HG03558 (cell line): ENCODE results near the gene AMT.
"Not testable (repeated sequence)": the region's sequence is repeated elsewhere in the genome, so short reads cannot be mapped to it uniquely, and the experiment has no call there.

Source experiments
- ATAC-seq: cut with Tn5 transposase; IDR thresholded peaks from one replicate; pipeline ENCODE4 v1.9.1; 2021; ENCODE audit warnings: moderate number of reproducible peaks; ENCODE audit not compliant: unreplicated experiment; ENCODE audit errors: extremely low read depth

AMT gene

GRCh38 chr3:49428752-49429080 is 6.4 kb upstream of the AMT start:
- no peak for ATAC-seq

- no peak for ATAC-seq
Observed at GRCh38 chr3:49427586-49427985, 5.3 kb upstream of the AMT start.

- ATAC-seq = no peak
Observed at GRCh38 chr3:49424816-49425215, 2.5 kb upstream of the AMT start.

DNA sequence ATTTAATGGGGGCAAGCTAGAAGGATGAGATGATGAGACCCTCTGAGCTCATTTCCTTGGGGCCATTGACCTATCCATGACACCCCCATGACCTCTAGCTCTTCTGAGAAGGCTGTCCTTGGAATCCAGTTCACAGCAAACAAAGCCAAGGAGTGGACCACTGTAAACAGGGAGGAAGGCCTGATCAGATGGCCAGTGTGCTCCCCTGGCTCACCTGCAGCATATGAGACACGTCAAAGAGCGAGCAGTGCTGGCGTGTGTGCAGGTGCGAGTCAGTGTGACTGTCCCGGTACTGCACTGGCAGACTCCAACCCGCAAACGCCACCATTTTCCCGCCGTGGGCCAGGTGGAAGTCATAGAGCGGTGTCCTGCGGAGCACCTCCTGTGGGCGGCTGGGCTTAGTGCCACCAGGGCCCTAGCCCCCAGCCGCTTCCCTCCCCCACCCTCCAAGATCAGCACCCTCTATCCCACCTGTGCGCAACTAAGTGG is 339 bp downstream of the AMT start:
- ATAC-seq = no peak

GRCh38 chr3:49417516-49418120 is 4.7 kb downstream of the AMT start:
- ATAC-seq = no peak

GRCh38 chr3:49416867-49417266 is 5.4 kb downstream of the AMT start:
- no peak for ATAC-seq

GRCh38 chr3:49415931-49416601 is 6.2 kb downstream of the AMT start:
- no peak for ATAC-seq

DNA sequence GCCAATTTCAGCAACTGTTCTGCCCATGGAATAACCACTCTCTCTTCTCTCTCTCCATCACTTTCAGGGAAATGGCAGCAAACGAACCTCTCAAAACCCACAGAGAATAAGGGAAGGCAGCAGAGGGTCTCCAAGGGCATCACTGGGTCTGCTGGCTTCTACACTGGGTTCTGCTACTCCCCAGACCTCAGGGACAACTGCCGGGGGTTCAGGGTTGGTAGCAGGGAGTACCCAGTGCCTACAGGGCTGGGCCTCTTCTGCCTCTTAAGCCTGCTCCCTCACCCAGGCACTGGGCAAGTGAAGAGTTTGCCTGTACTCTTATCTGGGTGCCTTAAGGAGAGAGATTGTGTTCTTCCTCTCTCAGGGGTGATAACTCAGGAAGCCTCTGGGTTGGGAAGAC is 7.5 kb downstream of the AMT start:
- no peak for ATAC-seq

DNA sequence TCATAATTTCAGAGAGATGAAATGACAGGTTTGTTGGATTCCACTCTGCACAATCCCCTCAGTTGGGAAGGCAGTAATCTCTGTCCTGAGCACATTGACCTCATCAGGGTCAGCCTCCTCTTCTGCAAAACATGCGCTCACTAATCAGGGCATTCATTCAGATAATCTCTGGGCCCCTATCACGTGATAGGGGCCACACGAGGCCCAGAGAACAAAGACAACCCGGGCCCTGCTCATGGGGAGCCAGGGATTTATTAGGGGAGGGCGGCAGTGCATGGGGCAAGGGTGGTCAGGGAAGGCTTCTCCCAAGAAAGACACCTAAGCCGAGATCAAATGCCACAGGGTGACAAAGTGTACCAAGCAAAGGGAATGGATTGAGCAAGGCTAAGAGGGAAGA is 8.9 kb downstream of the AMT start:
- no peak for ATAC-seq

- ATAC-seq = no peak
Observed at GRCh38 chr3:49412632-49413337, 9.5 kb downstream of the AMT start.

DNA sequence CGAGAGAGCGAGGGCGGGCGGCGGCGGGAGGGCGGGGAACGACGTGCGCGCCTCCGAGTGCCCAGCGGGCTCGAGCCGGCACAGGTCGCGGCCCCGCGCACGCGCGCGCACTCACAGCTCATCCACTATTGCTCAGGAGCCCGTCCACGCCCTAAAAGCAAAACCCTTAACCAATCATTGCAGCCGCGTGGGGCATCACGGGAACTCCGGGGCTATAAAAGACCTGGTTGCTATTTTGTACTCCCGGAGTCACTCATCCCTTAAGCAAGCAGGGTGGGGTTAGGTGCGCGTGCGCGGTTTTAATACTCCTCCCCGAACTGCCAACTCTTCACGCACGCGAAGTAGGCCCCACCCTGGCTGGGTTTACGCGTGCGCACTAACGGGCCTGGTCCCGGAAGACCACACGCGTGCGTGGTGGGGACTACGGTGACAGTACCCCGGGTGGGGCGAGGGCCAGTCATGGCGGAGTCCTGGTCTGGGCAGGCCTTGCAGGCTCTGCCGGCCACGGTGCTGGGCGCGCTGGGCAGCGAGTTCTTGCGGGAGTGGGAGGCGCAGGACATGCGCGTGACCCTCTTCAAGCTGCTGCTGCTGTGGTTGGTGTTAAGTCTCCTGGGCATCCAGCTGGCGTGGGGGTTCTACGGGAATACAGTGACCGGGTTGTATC is 10.2 kb downstream of the AMT start, which contains the start of the genes RHOA and TCTA:
TSS of gene RHOA (minus strand) at position 9 of the 664 bp plus-strand sequence. CDS start 36,387 bp downstream, outside the sequence.
TSS of gene TCTA (plus strand) at position 456 of the 664 bp plus-strand sequence. CDS start at position 460, 4 bp downstream.
- peak; percentile 53 for ATAC-seq

- peak; percentile 12 for ATAC-seq
Observed at GRCh38 chr3:49411535-49411967, 10.7 kb downstream of the AMT start.

GRCh38 chr3:49410846-49411534 is 11.3 kb downstream of the AMT start:
- no peak for ATAC-seq

- ATAC-seq = no peak
Observed at GRCh38 chr3:49410066-49410845, 12.0 kb downstream of the AMT start.

DNA sequence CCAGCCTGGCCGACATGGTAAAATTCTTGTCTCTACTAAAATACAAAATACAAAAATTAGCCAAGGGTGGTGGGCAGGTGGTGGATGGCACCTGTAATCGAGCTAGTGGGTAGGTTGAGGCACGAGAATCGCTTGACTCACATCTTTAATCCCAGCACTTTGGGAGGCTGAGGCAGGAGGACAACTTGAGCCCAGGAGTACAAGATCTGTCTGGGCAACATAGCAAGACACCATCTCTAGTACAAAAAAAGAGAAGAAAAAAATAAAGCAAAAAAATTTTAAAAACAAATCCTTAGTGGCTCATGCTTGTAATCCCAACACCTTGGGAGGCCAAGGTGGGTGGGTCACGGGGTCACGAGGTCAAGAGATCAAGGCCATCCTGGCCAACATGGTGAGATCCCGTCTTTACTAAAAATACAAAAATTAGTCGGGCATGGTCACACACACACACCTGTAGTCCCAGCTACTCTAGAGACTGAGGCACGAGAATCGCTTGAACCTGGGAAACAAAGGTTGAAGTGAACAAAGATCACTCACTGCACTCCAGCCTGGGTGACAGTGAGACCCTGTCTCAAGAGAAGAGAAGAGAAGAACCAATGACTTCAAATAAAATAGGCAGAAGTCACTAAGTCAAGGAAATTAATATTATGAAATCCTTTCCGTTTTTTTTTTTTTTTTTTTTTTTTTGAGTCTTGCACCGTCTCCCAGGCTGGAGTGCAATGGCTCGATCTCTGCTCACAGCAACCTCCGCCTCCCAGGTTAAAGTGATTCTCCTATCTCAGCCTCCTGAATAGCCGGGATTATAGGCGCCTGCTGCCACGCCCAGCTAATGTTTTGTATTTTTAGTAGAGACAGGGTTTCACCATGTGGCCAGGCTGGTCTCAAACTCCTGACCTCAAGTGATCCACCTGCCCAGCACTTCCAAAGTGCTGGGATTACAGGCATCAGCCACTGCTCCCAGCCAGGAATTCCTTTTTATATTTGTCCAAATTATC is 15.4 kb downstream of the AMT start:
- ATAC-seq = no peak

GRCh38 chr3:49405570-49405969 is 16.7 kb downstream of the AMT start:
- ATAC-seq = not testable (repeated sequence)

DNA sequence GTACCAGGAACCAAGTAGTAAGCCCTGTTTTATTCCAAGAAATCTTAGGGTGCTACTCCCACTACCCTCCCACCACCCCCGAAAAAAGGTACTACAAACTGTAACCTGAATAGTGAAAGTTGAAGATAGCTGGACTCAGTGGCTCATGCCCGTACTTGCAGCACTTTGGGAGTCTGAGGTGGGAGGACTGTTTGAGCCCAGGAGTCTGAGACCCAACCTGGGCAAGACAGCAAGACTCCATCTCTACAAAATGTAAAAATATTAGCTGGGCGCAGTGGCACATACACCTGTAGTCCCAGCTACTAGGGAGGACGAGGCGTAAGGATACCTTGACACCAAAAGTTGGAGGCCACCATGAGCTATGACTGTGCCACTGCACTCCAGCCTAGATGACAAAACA is 18.4 kb downstream of the AMT start:
- no peak for ATAC-seq

GRCh38 chr3:49401766-49402165 is 20.5 kb downstream of the AMT start:
- no peak for ATAC-seq
